HepG2 (cell line): ENCODE data around the gene LAMB4. TPM values are rescaled to one million over a fixed set of nuclear protein-coding genes. Genes with fewer than 3 reads are reported as not detected.

Experiments used
- ATAC-seq: fragments of 200-7000 bp; cut with Tn5 transposase; 3 replicates; pipeline ENCODE4 v1.9.1; 2020; ENCODE audit warnings: mild to moderate bottlenecking, moderate library complexity
- BruUV-seq: library from RNA; stranded (reverse); fragments of 400-500 nt; replicated peaks from 2 replicates; lab custom pipeline; 2021; lab: Mats Ljungman, UMichigan
- CTCF ChIA-PET: fragments of 300-600 bp; formaldehyde crosslinking; extraction: SDS; loops from one replicate; lab custom pipeline; 2021; ENCODE audit warnings: low total read pairs, inconsistent platforms, low intra/inter-chr PET ratio; lab: Yijun Ruan, JAX
- POLR2A ChIA-PET: fragments of 350-600 bp; sonication (Branson Sonifier 250); formaldehyde crosslinking; loops from one replicate; lab custom pipeline; 2020; ENCODE audit warnings: antibody characterized with exemption, inconsistent platforms; lab: Yijun Ruan, JAX
- DNase-seq: peaks from one replicate; pipeline ENCODE4 v3.0.0-alpha.2; 2015; ENCODE audit warnings: low spot score
- FAIRE-seq: peaks from 3 replicates; lab custom pipeline; 2011; peaks lifted over from hg19 to GRCh38; lab: Jason Lieb, UNC
- H2AFZ ChIP-seq: one replicate; pipeline ENCODE4 v1.6.1; 2011; ENCODE audit warnings: low read length, inconsistent platforms
- H3K27ac ChIP-seq: fragments of 300-600 bp; 3 replicates; pipeline ENCODE4 v1.8.0; 2011; ENCODE audit warnings: mixed run types, mild to moderate bottlenecking, mixed read lengths, low read length, inconsistent platforms; ENCODE audit not compliant: insufficient read depth; ENCODE audit errors: extremely low read length
- H3K27me3 ChIP-seq, 2 experiments: fragments of 200-600 bp in 1 of 2; 2 replicates in 1 of 2; 3 replicates in 1 of 2; pipeline versions ENCODE4 v1.6.0 to v1.8.0; 2011; ENCODE audit warnings: low read length in 2 of 2, mild to moderate bottlenecking in 2 of 2, moderate library complexity in 2 of 2, inconsistent platforms in 1 of 2; ENCODE audit not compliant: insufficient read depth in 2 of 2, control insufficient read depth in 1 of 2
- H3K36me3 ChIP-seq, 2 experiments: fragments of 200-600 bp in 1 of 2; replicated peaks in 1 of 2; 2 replicates in 1 of 2; 3 replicates in 1 of 2; pipeline versions ENCODE4 v1.5.1 to v1.8.0; 2011; ENCODE audit warnings: low read length in 2 of 2, inconsistent platforms in 1 of 2; ENCODE audit not compliant: insufficient read depth in 2 of 2, control insufficient read depth in 1 of 2
- H3K4me1 ChIP-seq: 2 replicates; pipeline ENCODE4 v1.5.1; 2012; ENCODE audit warnings: low read length, inconsistent platforms; ENCODE audit not compliant: insufficient read depth
- H3K4me2 ChIP-seq: 2 replicates; pipeline ENCODE4 v1.6.0; 2011; ENCODE audit warnings: low read depth, low read length, inconsistent platforms
- H3K4me3 ChIP-seq, 3 experiments: fragments of 200-600 bp in 1 of 3; sonication (generic), shearing (Covaris generic) in 1 of 3; replicated peaks in 1 of 3; 2 replicates each; pipeline ENCODE4 v1.5.1; 2011 to 2016; ENCODE audit warnings: low read length in 3 of 3, inconsistent platforms in 2 of 3, low read depth in 2 of 3, mild to moderate bottlenecking in 2 of 3, control low read depth in 1 of 3, mixed read lengths in 1 of 3; ENCODE audit not compliant: insufficient read depth in 1 of 3
- H3K79me2 ChIP-seq: one replicate; pipeline ENCODE4 v1.6.1; 2011; ENCODE audit warnings: low read length, inconsistent platforms; ENCODE audit not compliant: insufficient read depth
- H3K9ac ChIP-seq: 2 replicates; pipeline ENCODE4 v1.6.0; 2011; ENCODE audit warnings: mild to moderate bottlenecking, low read depth, low read length, inconsistent platforms; ENCODE audit not compliant: insufficient read depth
- H3K9me3 ChIP-seq: 2 replicates; pipeline ENCODE4 v1.5.1; 2012; ENCODE audit warnings: mild to moderate bottlenecking, low read length
- H4K20me1 ChIP-seq: 2 replicates; pipeline ENCODE4 v1.6.0; 2011; ENCODE audit warnings: inconsistent platforms, mild to moderate bottlenecking, low read length, moderate library complexity; ENCODE audit not compliant: insufficient read depth
- ARID3A ChIP-seq: IDR thresholded peaks from 2 replicates; pipeline ENCODE4 v1.6.1; 2012; ENCODE audit warnings: low read depth, low read length, improper control_type of control experiment
- BCL6 ChIP-seq: IDR thresholded peaks from 2 replicates; pipeline ENCODE4 v1.6.1; 2016; ENCODE audit warnings: missing genetic modification reagents, missing compliant biosample characterization
- MED1 ChIP-seq: sonication (generic); formaldehyde crosslinking; IDR thresholded peaks from 2 replicates; pipeline ENCODE4 v1.4.0; 2020; ENCODE audit warnings: missing genetic modification reagents
- MIXL1 ChIP-seq: IDR thresholded peaks from 2 replicates; pipeline ENCODE4 v1.6.1; 2016
- NFYC ChIP-seq: IDR thresholded peaks from 2 replicates; pipeline ENCODE4 v1.6.1; 2016; ENCODE audit warnings: missing genetic modification reagents, missing compliant biosample characterization
- NR2C2 ChIP-seq: sonication (generic); formaldehyde crosslinking; IDR thresholded peaks from 2 replicates; pipeline ENCODE4 v1.4.0; 2020; ENCODE audit warnings: missing genetic modification reagents, mild to moderate bottlenecking, moderate library complexity, borderline replicate concordance
- NR2F1 ChIP-seq, 2 experiments: fragments of 450-650 bp in 1 of 2; formaldehyde crosslinking in 1 of 2; IDR thresholded peaks; 2 replicates each; pipeline versions ENCODE4 v1.5.0 to v1.6.1; 2016 to 2020; ENCODE audit warnings: mild to moderate bottlenecking in 1 of 2, missing compliant biosample characterization in 1 of 2, missing genetic modification reagents in 1 of 2, moderate library complexity in 1 of 2
- RARA ChIP-seq: IDR thresholded peaks from 2 replicates; pipeline ENCODE4 v1.6.1; 2016; ENCODE audit warnings: missing genetic modification reagents, missing compliant biosample characterization
- SRF ChIP-seq: IDR thresholded peaks from 2 replicates; pipeline ENCODE4 v1.6.1; 2011; ENCODE audit warnings: mild to moderate bottlenecking, low read depth, low read length, moderate library complexity
- ZBTB7A ChIP-seq: sonication (generic); formaldehyde crosslinking; IDR thresholded peaks from 2 replicates; pipeline ENCODE4 v1.8.0; 2022; ENCODE audit warnings: mild to moderate bottlenecking, missing genetic modification reagents
- ZNF329 ChIP-seq: sonication (generic); formaldehyde crosslinking; IDR thresholded peaks from 2 replicates; pipeline ENCODE4 v1.9.0; 2021; ENCODE audit warnings: low read depth, mild to moderate bottlenecking, missing genetic modification reagents
- ZNF34 ChIP-seq: sonication (generic); formaldehyde crosslinking; IDR thresholded peaks from 2 replicates; pipeline ENCODE4 v1.4.0; 2020; ENCODE audit warnings: mild to moderate bottlenecking, missing genetic modification reagents, borderline replicate concordance
- ZNF430 ChIP-seq: sonication (generic); formaldehyde crosslinking; IDR thresholded peaks from 2 replicates; pipeline ENCODE4 v1.9.0; 2021; ENCODE audit warnings: mild to moderate bottlenecking, missing genetic modification reagents
- WGBS: methylation state at CpG from one replicate; pipeline ENCODE4 v1.1.6; 2017; ENCODE audit warnings: low lambda C conversion rate; 5-methylcytosine and 5-hydroxymethylcytosine counted together
- in situ Hi-C: cut with HindIII; loops from 2 replicates; pipeline ENCODE4 v1.10.0; 2017; ENCODE audit warnings: low pct_unique_long_range_greater_than_20kb; ENCODE audit not compliant: extremely low pct_ligation_motif_present
- intact Hi-C: fragments of 100-400 bp; cut with micrococcal nuclease; formaldehyde crosslinking; loops from one replicate; pipeline ENCODE4 v1.10.0; 2022; ENCODE audit not compliant: unreplicated experiment
- polyA plus RNA-seq, 8 experiments: library from polyadenylated mRNA; depleted of rRNA in 3 of 8; stranded (reverse) in 7 of 8; unstranded in 1 of 8; fragments of >200 nt; fragmentation: Illumina TruSeq in 4 of 8; extraction: Trizol in 4 of 8; gene quantifications; 2 replicates each; pipeline versions ENCODE4 v1.2.1 to v1.2.3, GENCODE V29; 2011 to 2016; ENCODE audit warnings: low read depth in 4 of 8, missing spikeins in 1 of 8, mixed read lengths in 1 of 8; ENCODE audit not compliant: insufficient read depth in 1 of 8
- total RNA-seq, 5 experiments: library from RNA; depleted of rRNA; stranded (reverse); fragments of >200 nt; fragmentation: Illumina TruSeq; extraction: Trizol; gene quantifications; 2 replicates each; pipeline ENCODE4 v1.2.3, GENCODE V29; 2016; ENCODE audit warnings: low read depth in 1 of 5

LAMB4 gene
- total and polyA plus RNA-seq, 2 of the 13 experiments (the other 11 are each of a cell fraction or from before 2014, with no cell fraction given) = 0.05 TPM; not detected in 1

GRCh38 chr7:108096996-108097395 is 33.2 kb downstream of the LAMB4 start:
- Histone ChIP-seq H3K4me3 (no peak overlapping the region), H2AFZ (peak overlapping the region; percentile 18), H4K20me1 (no peaks in the 10 kb centered on the region), H3K4me1 (peaks cover 38% of the 10 kb centered on the region), H3K36me3 (no peaks in the 10 kb centered on the region), H3K9ac (no peak overlapping the region), H3K27ac (no peak overlapping the region), H3K27me3 (no peaks in the 10 kb centered on the region; a peak in 1 of 5 replicates), H3K9me3 (no peaks in the 10 kb centered on the region), H3K4me2 (no peak overlapping the region), H3K79me2 (no peaks in the 10 kb centered on the region)
- no TSS peak for BruUV-seq
- intact Hi-C loops = loop anchor here (5.0 kb wide), 1 partner anchor 45 kb away; no protein-coding TSS in a partner anchor
- POLR2A ChIA-PET = no interaction called here
- no peak for DNase-seq
- CTCF ChIA-PET = no interaction called here
- in situ Hi-C loops = no loop called here
- 0 out of 2 replicates have a peak, but pooled peaks have one; percentile 19 for TF ChIP-seq SRF
- TF ChIP-seq NR2C2 (CRISPR knock-in tag) = no peak
- no peak for TF ChIP-seq ZBTB7A (CRISPR knock-in tag)
- no peak for TF ChIP-seq ZNF34 (CRISPR knock-in tag)
- no peak for TF ChIP-seq NR2F1 (CRISPR knock-in tag; IDR thresholded peaks at IDR 0.05)
- TF ChIP-seq ZNF329 (CRISPR knock-in tag) = no peak
- FAIRE-seq = no peak
- ATAC-seq = no peak
- WGBS = 53% methylated on average over 4 of the region's 4 CpGs

GRCh38 chr7:108094933-108095710 is 35.0 kb downstream of the LAMB4 start:
- Histone ChIP-seq H3K79me2 (no peaks in the 10 kb centered on the region), H3K36me3 (no peaks in the 10 kb centered on the region), H3K9me3 (no peaks in the 10 kb centered on the region), H2AFZ (no peak overlapping the region), H3K9ac (no peak overlapping the region), H4K20me1 (no peaks in the 10 kb centered on the region), H3K27me3 (no peaks in the 10 kb centered on the region), H3K4me3 (peak overlapping the region in 1 of 3 experiments; percentile 24; a peak in 1 of 6 replicates), H3K27ac (no peak overlapping the region), H3K4me1 (peaks cover 49% of the 10 kb centered on the region), H3K4me2 (peak overlapping the region; percentile 67)
- intact Hi-C loops = loop anchor here (1.0 to 5.0 kb wide), 4 partner anchors 43 to 146 kb away; no protein-coding TSS in a partner anchor
- POLR2A ChIA-PET = interaction anchor here (1.0 to 1.5 kb wide), 5 partner anchors 14 to 352 kb away, joined by 3 to 5 read pairs (median 3); partner anchors contain the start of genes CBLL1 and LAMB1
- peak; percentile 57 for FAIRE-seq
- BruUV-seq = no TSS peak
- in situ Hi-C loops = no loop called here
- CTCF ChIA-PET = no interaction called here
- peak; percentile 96 for ATAC-seq
- peak; percentile 88 for DNase-seq
- 4% methylated on average over 7 of the region's 7 CpGs for WGBS
- TF ChIP-seq ARID3A = 0 out of 2 replicates have a peak, but pooled peaks have one; percentile 57
- no peak for TF ChIP-seq NFYC (CRISPR knock-in tag)
- TF ChIP-seq MIXL1 (CRISPR knock-in tag) = 0 out of 2 replicates have a peak, but pooled peaks have one; percentile 12
- peak; percentile 62 for TF ChIP-seq BCL6 (CRISPR knock-in tag)
- TF ChIP-seq MED1 = peak; percentile 60; the same call in 1 of the 2 replicates
- 0 out of 2 replicates have a peak, but pooled peaks have one; percentile 27 for TF ChIP-seq ZNF430 (CRISPR knock-in tag)
- peak; percentile 31; the same call in 1 of the 2 replicates for TF ChIP-seq RARA (CRISPR knock-in tag)
